Skeletal muscle cell (primary cell): ENCODE measurements around the gene SRMS.

Experiments used
- DNase-seq: peaks from one replicate; pipeline ENCODE4 v3.0.0-alpha.2; 2010; ENCODE audit warnings: low read depth
- H3K4me3 ChIP-seq: 2 replicates; pipeline ENCODE4 v1.5.1; 2011; ENCODE audit warnings: low read depth, mild to moderate bottlenecking, control low read depth, low read length, moderate library complexity

SRMS gene

GRCh38 chr20:63547725-63548480, at the start of gene SRMS:
TSS of gene SRMS (minus strand) at chr20:63547749. CDS start at chr20:63547463, 286 bp downstream.
- no peak within 1 kb of the TSS for H3K4me3 ChIP-seq
- DNase-seq = no peak

- DNase-seq = no peak
- no peak overlapping the region for H3K4me3 ChIP-seq
Observed at GRCh38 chr20:63596423-63596822, 48.9 kb upstream of the SRMS start.

DNA sequence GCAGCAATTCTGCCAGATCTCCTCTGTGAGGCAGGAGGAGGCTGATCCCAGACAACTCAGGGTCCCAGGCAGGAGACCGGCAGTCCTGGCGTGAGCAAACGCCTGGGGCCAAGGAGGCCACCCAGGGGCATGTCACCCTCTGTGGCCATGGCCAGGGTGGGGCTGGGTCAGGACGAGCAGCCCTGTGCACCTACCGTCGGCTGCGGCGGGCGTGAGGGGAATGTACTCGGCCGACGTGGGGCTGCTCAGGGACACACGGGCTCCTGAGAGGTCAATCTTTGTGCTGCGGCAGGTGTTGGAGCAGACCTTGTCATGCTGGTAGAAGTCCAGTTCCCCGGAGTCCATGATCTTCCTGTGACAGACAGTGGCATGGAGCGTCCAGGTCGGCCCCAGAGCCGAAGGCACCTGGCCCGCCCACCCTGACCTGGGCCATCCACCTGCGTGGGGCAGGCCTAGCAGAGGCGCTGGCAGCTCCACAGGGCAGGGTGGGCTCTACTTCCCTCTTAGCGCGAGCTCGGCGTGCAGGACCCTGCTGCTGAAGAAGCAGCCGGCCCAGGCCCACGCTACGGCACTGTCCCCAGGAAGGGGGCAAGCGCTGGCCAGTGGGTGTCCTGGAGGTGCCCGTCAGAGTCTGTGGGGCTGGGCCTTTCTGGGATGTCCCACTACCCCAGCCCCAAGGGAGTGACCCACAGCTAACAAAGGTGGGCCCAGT, 48.0 kb upstream of the SRMS start:
- DNase-seq = no peak
- no peak overlapping the region for H3K4me3 ChIP-seq

GRCh38 chr20:63594043-63594561, 46.6 kb upstream of the SRMS start:
- DNase-seq = no peak
- no peak overlapping the region for H3K4me3 ChIP-seq

DNA sequence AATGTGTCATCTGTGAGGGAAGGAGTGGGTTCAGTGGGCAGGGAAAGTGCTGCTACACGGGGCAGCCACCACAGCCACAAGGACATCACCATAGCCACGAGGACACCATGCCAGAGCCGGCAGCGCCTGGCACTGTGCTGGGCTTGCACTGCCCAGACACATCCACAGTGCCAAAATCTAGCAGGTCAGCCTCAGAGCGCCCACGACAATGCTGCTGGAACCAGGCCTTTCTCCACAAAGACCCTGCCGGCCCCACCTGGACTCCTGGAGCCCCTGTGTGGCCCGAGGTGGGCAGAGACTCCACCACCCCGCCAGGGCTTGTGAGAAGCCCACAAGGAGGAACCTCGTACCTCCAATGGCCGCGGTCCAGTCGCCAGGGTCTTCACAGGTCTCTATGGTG, 45.1 kb upstream of the SRMS start:
- no peak for DNase-seq
- no peak overlapping the region for H3K4me3 ChIP-seq

- no peak overlapping the region for H3K4me3 ChIP-seq
- DNase-seq = no peak
Observed at GRCh38 chr20:63591786-63592355, 44.3 kb upstream of the SRMS start.

DNA sequence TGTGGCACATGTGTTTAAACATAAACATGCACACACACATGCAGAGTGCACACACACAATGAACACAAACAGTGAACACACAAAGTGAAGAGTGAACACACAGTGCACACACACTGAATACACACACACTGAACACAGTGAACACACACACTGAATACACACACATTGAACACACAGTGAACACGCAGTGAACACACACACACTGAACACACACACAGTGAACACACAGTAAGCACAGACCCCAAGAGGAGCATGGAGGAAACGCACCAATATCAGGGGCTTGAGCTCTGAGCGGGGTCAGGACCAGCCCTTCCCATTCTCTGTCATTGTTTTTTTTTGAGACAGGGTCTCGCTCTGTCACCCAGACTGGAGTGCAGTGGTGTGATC, 43.6 kb upstream of the SRMS start:
- no peak overlapping the region for H3K4me3 ChIP-seq
- DNase-seq = no peak

DNA sequence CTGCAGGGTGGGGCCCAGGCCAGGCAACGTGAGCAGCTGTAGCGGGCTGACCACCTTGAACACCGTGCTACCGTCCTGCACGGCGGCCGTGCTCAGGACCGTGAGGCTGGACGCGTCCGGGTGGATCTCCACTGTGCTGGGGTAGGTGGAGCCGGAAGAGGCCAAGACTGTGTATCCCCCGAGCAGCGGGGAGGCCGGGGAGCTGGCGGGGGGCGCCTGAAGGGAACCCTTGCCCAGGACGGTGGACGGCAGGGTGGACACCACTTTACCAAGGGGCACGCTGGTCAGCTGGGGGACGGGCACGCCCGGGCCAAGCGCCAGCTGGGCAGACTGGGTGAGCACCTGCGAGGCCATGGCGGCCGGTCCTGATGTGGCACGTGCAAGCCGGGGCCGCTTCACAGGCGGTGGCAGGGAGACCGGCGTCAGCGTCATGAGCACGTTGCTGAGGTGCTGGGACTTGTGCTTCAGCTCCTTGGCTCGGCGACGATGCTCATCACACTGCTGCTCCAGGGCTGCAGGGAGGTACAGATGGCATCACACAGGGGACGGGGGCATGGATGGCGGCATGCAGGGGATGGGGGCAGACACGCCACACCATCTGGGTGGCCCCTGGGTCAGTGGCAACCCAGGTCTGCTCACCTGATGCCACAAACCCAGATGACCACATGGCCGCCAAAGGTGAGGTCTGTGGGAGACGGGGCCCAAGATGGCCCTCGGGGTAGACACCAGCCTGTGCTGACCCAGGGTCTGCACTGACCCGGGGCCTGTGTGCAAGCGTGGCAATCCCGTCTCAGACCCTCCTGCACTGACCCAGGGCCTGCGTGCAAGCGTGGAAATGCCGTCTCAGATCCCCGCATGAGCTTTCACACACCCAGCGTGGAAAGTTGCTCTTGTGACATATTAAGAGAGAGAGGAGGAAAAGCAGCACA, 42.9 kb upstream of the SRMS start:
- no peak overlapping the region for H3K4me3 ChIP-seq
- DNase-seq = no peak

DNA sequence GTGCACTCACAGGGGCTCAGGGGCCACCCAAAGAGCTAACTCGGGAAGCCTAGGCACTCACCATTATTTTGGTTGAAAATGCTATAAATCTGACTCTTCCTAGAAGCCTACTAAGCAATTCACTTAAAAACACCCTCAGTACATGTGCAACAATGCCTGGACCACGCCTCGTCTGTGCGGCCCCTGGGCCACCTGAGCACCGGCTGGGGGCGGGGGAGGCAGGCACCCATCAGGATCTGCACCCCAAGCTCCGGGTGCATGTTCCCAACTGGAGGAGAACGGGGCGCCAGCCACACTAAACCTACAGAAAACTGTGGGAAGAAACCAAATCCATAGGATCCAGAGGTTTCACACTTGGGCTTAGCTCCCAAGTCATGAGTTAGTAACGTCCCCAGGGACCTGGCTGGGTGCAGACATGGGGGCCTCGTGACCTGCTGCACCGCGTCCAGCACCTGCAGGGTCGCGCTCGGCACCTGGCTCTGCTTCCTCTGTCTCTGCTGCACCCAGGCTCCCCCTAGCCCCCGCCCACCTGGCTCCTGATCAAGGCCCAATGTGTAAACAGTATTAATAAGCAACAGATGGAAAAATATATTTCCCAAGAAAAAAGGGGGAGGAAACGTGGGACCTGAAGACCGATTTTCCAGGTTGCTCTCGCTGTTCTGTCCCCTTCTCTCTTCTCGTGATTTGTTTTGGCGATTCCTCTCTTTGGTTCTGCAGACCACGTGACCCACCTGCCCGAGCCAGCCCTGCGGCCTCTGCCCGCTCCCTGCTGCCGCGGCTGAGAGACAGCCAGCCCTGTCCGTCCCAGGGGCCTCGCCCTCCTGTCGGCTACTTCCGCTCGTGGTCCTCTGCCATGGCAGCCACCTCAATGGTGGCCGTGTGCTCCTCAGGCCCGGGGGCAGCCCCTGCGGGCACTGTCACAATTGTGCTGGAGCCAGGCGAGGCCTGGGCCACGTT, 42.0 kb upstream of the SRMS start:
- no peak overlapping the region for H3K4me3 ChIP-seq
- no peak for DNase-seq

GRCh38 chr20:63588641-63589041, 41.1 kb upstream of the SRMS start:
- DNase-seq = no peak
- H3K4me3 ChIP-seq = no peak overlapping the region

DNA sequence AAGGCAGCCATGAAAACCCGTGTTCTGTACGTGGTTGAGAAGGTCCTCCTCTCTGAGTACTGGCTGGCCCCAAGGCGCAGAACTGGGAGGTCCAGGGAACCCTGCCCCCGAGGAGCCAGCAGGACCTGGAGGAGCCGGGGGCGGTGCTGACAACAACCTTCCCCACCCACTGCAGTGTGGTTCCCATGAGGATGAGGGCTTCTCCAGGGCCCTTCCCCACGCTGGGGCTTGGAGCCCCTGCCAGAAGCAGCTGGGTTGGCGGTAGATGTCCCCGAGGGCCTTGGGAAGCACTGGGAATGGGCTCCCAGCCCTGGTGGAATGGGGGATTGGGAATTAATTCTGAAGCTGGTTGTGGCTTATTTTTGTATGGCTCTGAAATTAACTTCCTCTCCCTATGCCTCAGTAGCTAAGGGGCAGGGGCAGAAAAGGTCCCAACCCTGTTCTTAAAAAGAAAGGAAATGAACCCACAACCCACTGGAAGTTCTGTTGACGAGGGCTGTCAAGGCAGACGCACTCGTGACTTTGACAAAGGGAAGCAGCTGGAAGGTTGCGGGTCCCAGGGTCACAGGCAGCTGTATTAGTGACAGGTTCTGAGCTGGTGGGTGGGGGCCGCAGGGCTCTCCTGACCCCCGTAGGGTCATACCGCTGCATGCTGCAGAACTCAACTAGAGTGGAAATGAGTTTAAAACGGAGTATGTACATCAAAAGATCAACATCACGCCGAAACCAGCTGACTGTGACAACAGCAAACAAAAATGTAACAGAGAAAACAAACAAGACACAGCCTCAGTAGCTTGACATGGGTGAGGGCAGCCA, 40.4 kb upstream of the SRMS start:
- DNase-seq = no peak
- no peak overlapping the region for H3K4me3 ChIP-seq

GRCh38 chr20:63587256-63587655, 39.7 kb upstream of the SRMS start:
- DNase-seq = no peak
- no peak overlapping the region for H3K4me3 ChIP-seq

DNA sequence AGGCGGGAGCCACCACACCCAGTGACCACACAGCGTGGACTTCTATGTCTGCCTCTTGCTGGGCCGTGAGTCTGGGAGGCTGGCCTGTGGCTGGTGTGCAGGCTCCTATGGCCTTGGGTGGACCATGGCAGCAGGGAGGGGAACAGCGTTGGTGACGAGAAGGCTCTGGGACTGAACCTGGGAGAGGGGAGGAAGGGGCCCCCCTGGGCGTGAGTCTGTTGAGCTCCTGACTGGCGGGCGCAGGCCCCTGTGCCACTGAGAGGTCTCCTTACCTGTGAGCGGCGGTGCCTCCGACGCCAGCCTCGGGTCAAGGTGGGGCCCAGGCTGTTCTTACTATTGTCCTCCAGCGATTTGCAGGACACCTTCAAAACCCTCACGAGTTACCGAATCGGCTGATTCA, 39.2 kb upstream of the SRMS start:
- H3K4me3 ChIP-seq = no peak overlapping the region
- no peak for DNase-seq

- DNase-seq = no peak
Observed at GRCh38 chr20:63585616-63586565, 38.3 kb upstream of the SRMS start.

DNA sequence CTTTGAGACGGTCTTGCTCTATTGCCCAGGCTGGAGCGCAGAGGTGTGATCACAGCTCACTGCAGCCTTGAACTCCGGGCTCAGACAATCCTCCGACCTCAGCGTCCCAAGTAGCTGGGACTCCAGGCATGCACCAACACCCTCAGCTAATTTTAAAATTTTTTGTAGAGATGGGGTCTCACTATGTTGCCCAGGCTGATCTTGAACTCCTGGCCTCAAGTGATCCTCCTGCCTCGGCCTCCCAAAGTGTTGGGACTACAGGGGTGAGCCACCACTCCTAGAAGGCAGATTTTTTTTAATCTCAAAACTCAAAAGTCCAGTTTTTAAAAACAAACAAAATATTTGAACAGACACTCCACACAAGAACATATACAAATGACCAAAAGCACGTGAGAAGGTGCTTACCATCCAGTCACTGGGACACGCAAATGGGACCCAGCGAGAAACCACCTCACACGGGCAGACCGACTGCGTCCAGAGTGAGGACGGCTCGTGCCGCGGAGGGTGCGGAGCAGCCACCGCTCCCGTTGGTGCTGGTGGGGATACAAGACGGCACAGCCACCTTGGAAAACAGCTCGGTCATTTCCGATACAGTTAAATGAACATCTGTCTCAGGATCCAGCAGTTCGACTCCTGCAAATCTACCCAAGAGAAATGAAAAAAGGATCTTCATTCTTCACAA, 35.0 kb upstream of the SRMS start:
- H3K4me3 ChIP-seq = no peak overlapping the region
- no peak for DNase-seq

More at GRCh38 chr20:63585616-63586565, 38.3 kb upstream of the SRMS start:
- H3K4me3 ChIP-seq = no peak overlapping the region

DNA sequence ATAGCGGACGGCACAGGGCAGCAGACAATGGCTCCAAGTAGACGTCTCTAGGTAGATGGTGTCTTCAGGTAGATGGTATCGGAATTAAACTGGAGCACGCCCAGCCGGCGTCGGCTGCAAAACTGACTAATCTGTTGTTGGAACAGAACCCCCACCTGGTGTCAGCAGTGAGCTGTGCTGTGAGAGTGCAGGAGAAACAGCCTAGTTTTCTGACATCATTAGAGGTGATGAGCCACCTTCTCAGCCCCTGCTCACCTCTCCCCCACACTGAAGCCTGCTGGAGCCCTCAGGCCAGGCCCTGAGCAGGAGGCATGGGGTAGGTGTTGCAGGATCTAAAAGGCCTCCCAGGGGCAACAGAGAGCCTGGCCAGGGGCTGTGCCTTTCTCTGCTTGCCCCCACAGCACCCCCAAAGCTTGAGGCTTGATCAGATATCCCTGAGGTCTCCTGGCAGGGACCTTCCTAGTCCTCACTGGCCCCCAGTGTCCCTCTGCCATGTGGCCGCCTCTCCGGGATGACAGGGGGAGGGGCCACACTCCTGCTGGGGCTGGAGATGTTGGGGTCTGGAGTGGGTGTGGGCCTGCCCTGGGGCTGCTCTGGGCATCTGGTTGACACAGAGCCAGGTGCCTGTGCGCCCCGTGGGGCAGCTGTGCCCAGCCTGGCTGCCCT, 33.4 kb upstream of the SRMS start:
- DNase-seq = no peak
- no peak overlapping the region for H3K4me3 ChIP-seq
